H1 (cell line): Measurements from ENCODE around the gene GCLC. TPM values are rescaled to one million over a fixed set of nuclear protein-coding genes. Genes with fewer than 3 reads are reported as not detected.
"Not testable (repeated sequence)": the region's sequence is repeated elsewhere in the genome, so short reads cannot be mapped to it uniquely, and the experiment has no call there.

Experiments
- CTCF ChIA-PET: fragments of 300-600 bp; sonication (Branson Sonifier 250); formaldehyde crosslinking; loops from one replicate; lab custom pipeline; 2021; ENCODE audit not compliant: partially characterized antibody; lab: Charles Lee
- POLR2A ChIA-PET: fragments of 300-600 bp; sonication (Branson Sonifier 250); formaldehyde crosslinking; loops from one replicate; lab custom pipeline; 2021; ENCODE audit warnings: inconsistent platforms; ENCODE audit not compliant: partially characterized antibody; lab: Charles Lee
- DNase-seq, 2 experiments: peaks; one replicate each; pipeline versions ENCODE4 v3.0.0 to v3.0.0-alpha.2; 2010 to 2022; ENCODE audit warnings: low spot score in 2 of 2, low read depth in 1 of 2, mixed read lengths in 1 of 2
- FAIRE-seq: peaks from 2 replicates; lab custom pipeline; 2011; peaks lifted over from hg19 to GRCh38; lab: Jason Lieb, UNC
- H2AFZ ChIP-seq: 2 replicates; pipeline ENCODE4 v1.8.1; 2012; ENCODE audit warnings: low read length, inconsistent platforms
- H2AK5ac ChIP-seq: 2 replicates; pipeline ENCODE4 v1.6.1; 2013; ENCODE audit warnings: low read depth, low read length
- H2BK120ac ChIP-seq: replicated peaks from 2 replicates; pipeline ENCODE3; 2013; ENCODE audit warnings: low read depth, low read length, inconsistent platforms
- H2BK12ac ChIP-seq: 2 replicates; pipeline ENCODE4 v1.6.1; 2013; ENCODE audit warnings: low read depth, low read length
- H2BK15ac ChIP-seq: 2 replicates; pipeline ENCODE4 v1.6.1; 2013; ENCODE audit warnings: low read length
- H2BK20ac ChIP-seq: 2 replicates; pipeline ENCODE4 v1.6.1; 2013; ENCODE audit warnings: low read length
- H2BK5ac ChIP-seq: 2 replicates; pipeline ENCODE4 v1.6.1; 2013; ENCODE audit warnings: low read depth, low read length
- H3K14ac ChIP-seq: 2 replicates; pipeline ENCODE4 v1.6.1; 2013; ENCODE audit warnings: inconsistent platforms; ENCODE audit not compliant: insufficient read length
- H3K18ac ChIP-seq: 2 replicates; pipeline ENCODE4 v1.6.1; 2013; ENCODE audit warnings: low read length; ENCODE audit errors: extremely low read depth
- H3K23ac ChIP-seq: 2 replicates; pipeline ENCODE4 v1.6.1; 2013; ENCODE audit warnings: inconsistent platforms; ENCODE audit not compliant: insufficient read length
- H3K23me2 ChIP-seq: 2 replicates; pipeline ENCODE4 v1.6.1; 2013; ENCODE audit warnings: low read depth, low read length
- H3K27ac ChIP-seq: 2 replicates; pipeline ENCODE4 v1.6.1; 2011; ENCODE audit warnings: low read depth, low read length, inconsistent platforms
- H3K27me3 ChIP-seq, 4 experiments: replicated peaks in 1 of 4; 1 replicate in 1 of 4; 2 replicates in 3 of 4; pipeline versions ENCODE4 v1.6.1 to v1.8.1; 2011 to 2013; ENCODE audit warnings: low read length in 3 of 4, mild to moderate bottlenecking in 3 of 4, inconsistent platforms in 2 of 4, mixed read lengths in 2 of 4, moderate library complexity in 1 of 4; ENCODE audit not compliant: control insufficient read depth in 3 of 4, insufficient read depth in 3 of 4; ENCODE audit errors: extremely low read depth in 1 of 4
- H3K36me3 ChIP-seq, 4 experiments: 2 replicates each; pipeline versions ENCODE4 v1.6.1 to v1.8.1; 2011 to 2013; ENCODE audit warnings: mild to moderate bottlenecking in 4 of 4, low read length in 3 of 4, moderate library complexity in 2 of 4, control low read depth in 1 of 4, inconsistent platforms in 1 of 4; ENCODE audit not compliant: insufficient read depth in 4 of 4, control insufficient read depth in 2 of 4
- H3K4ac ChIP-seq: replicated peaks from 2 replicates; pipeline ENCODE3; 2013; ENCODE audit warnings: low read length, low read depth, mixed read lengths, inconsistent platforms; ENCODE audit not compliant: insufficient read length
- H3K4me1 ChIP-seq, 4 experiments: replicated peaks in 1 of 4; 1 replicate in 1 of 4; 2 replicates in 3 of 4; pipeline versions ENCODE4 v1.6.1 to v1.8.1; 2011 to 2013; ENCODE audit warnings: low read length in 3 of 4, inconsistent platforms in 2 of 4, mixed read lengths in 1 of 4; ENCODE audit not compliant: insufficient read depth in 4 of 4, control insufficient read depth in 3 of 4
- H3K4me2 ChIP-seq, 2 experiments: 2 replicates each; pipeline versions ENCODE4 v1.6.1 to v1.8.1; 2011 to 2013; ENCODE audit warnings: low read depth in 2 of 2, low read length in 2 of 2, control low read depth in 1 of 2, inconsistent platforms in 1 of 2, mild to moderate bottlenecking in 1 of 2; ENCODE audit not compliant: insufficient read depth in 1 of 2
- H3K4me3 ChIP-seq, 4 experiments: fragments of 200-600, 300-600 bp in 1 of 4; sonication (generic), shearing (Covaris generic), sonication (Bioruptor Twin) in 1 of 4; 2 replicates each; pipeline versions ENCODE4 v1.5.1 to v1.8.1; 2011 to 2016; ENCODE audit warnings: low read length in 4 of 4, low read depth in 3 of 4, control low read depth in 2 of 4, inconsistent platforms in 2 of 4, mild to moderate bottlenecking in 2 of 4, mixed read lengths in 1 of 4, moderate library complexity in 1 of 4; ENCODE audit not compliant: insufficient read depth in 2 of 4; ENCODE audit errors: extremely low read depth in 1 of 4
- H3K56ac ChIP-seq: replicated peaks from 2 replicates; pipeline ENCODE3; 2013; ENCODE audit warnings: low read depth, mild to moderate bottlenecking, mixed read lengths, low read length, inconsistent platforms; ENCODE audit not compliant: insufficient read length
- H3K79me1 ChIP-seq: 2 replicates; pipeline ENCODE4 v1.6.1; 2013; ENCODE audit warnings: low read depth, low read length, control low read depth
- H3K79me2 ChIP-seq, 2 experiments: 2 replicates each; pipeline versions ENCODE4 v1.6.1 to v1.8.1; 2012 to 2013; ENCODE audit warnings: low read length in 2 of 2, mild to moderate bottlenecking in 2 of 2, inconsistent platforms in 1 of 2; ENCODE audit not compliant: insufficient read depth in 2 of 2, control insufficient read depth in 1 of 2
- H3K9ac ChIP-seq, 4 experiments: replicated peaks in 1 of 4; 1 replicate in 1 of 4; 2 replicates in 3 of 4; pipeline versions ENCODE4 v1.6.1 to v1.8.1; 2011 to 2013; ENCODE audit warnings: low read depth in 3 of 4, low read length in 3 of 4, control low read depth in 2 of 4, mild to moderate bottlenecking in 2 of 4, moderate library complexity in 2 of 4, inconsistent platforms in 1 of 4; ENCODE audit errors: extremely low read depth in 1 of 4
- H3K9me3 ChIP-seq, 2 experiments: 2 replicates each; pipeline versions ENCODE4 v1.6.1 to v1.8.1; 2012 to 2013; ENCODE audit warnings: mild to moderate bottlenecking in 2 of 2, moderate library complexity in 2 of 2, control low read depth in 1 of 2, inconsistent platforms in 1 of 2, low read depth in 1 of 2, low read length in 1 of 2, mixed read lengths in 1 of 2; ENCODE audit not compliant: insufficient read depth in 2 of 2
- H4K20me1 ChIP-seq, 2 experiments: replicated peaks in 1 of 2; 2 replicates each; pipeline versions ENCODE3 to v1.8.1; 2011 to 2013; ENCODE audit warnings: inconsistent platforms in 2 of 2, low read length in 2 of 2, mild to moderate bottlenecking in 1 of 2; ENCODE audit not compliant: insufficient read depth in 2 of 2, control insufficient read depth in 1 of 2
- H4K5ac ChIP-seq: 2 replicates; pipeline ENCODE4 v1.6.1; 2013; ENCODE audit warnings: low read length, low read depth, mixed read lengths, inconsistent platforms; ENCODE audit not compliant: insufficient read length
- H4K8ac ChIP-seq: 2 replicates; pipeline ENCODE4 v1.8.0; 2013; ENCODE audit warnings: mild to moderate bottlenecking, moderate library complexity, low read length, inconsistent platforms; ENCODE audit not compliant: insufficient read depth; ENCODE audit errors: extremely low read depth
- H4K91ac ChIP-seq: replicated peaks from 2 replicates; pipeline ENCODE3; 2013; ENCODE audit warnings: low read length, mixed read lengths, inconsistent platforms; ENCODE audit not compliant: insufficient read length
- WGBS, 2 experiments: shearing (Covaris generic) in 1 of 2; methylation state at CpG; one replicate each; pipeline versions ENCODE4 v1.1.6 to v1.1.7; 2013 to 2015; ENCODE audit warnings: low lambda C conversion rate in 2 of 2, mixed read lengths in 2 of 2, inconsistent platforms in 1 of 2, low coverage in 1 of 2, missing lambda C conversion rate in 1 of 2; ENCODE audit not compliant: insufficient replicate concordance in 2 of 2, insufficient coverage in 1 of 2, insufficient read length in 1 of 2; ENCODE audit errors: extremely low coverage in 1 of 2, missing lambda C conversion rate in 1 of 2; 5-methylcytosine and 5-hydroxymethylcytosine counted together
- polyA plus RNA-seq, 7 experiments: library from polyadenylated mRNA; depleted of rRNA in 3 of 7; stranded (reverse) in 5 of 7; unstranded in 2 of 7; fragments of >200 nt in 5 of 7; fragments of 200-250 nt in 2 of 7; gene quantifications; 1 replicate in 5 of 7; 2 replicates in 1 of 7; 4 replicates in 1 of 7; pipeline versions ENCODE4 v1.2.1 to v1.2.3, GENCODE V29; 2011 to 2013; ENCODE audit warnings: missing spikeins in 2 of 7, mixed read lengths in 2 of 7
- total RNA-seq: library from RNA; stranded (reverse); fragmentation: NEBNext Ultra II Directional; extraction: Animal tissue kit (Norgen Biotek cat#: 25700); gene quantifications from 2 replicates; pipeline ENCODE4 v1.2.1, GENCODE V29; 2021

The GCLC gene
- total and polyA plus RNA-seq, 2 of the 8 experiments (the other 6 are each of a cell fraction or from before 2014, with no cell fraction given) = 15.8 to 54.0 TPM

GRCh38 chr6:53572379-53572778 is 27.5 kb upstream of the GCLC start:
- H3K23ac ChIP-seq, H3K4me3 ChIP-seq, H2BK15ac ChIP-seq, H2BK20ac ChIP-seq, H3K56ac ChIP-seq, POLR2A ChIA-PET, H3K18ac ChIP-seq, H3K27me3 ChIP-seq, H3K9ac ChIP-seq, H4K8ac ChIP-seq, H3K79me1 ChIP-seq, H2AK5ac ChIP-seq, H3K9me3 ChIP-seq, FAIRE-seq, H3K36me3 ChIP-seq, H3K4me2 ChIP-seq, H3K4me1 ChIP-seq, H3K4ac ChIP-seq, H4K91ac ChIP-seq, H3K14ac ChIP-seq, H4K20me1 ChIP-seq, H2BK5ac ChIP-seq, H3K27ac ChIP-seq, DNase-seq, H2BK12ac ChIP-seq, H4K5ac ChIP-seq, H3K79me2 ChIP-seq, H2BK120ac ChIP-seq, H3K23me2 ChIP-seq, CTCF ChIA-PET, H2AFZ ChIP-seq: not testable (repeated sequence)
- WGBS, 2 experiments = 90% methylated on average over 3 of the region's 3 CpGs; no CpG with 5 or more reads in 1 of the 2 experiments
